SK-N-SH (cell line): Measurements from ENCODE around the gene SH2B3.

Source experiments
- CTCF ChIP-seq: fragments of 200-600 bp; sonication (generic); IDR thresholded peaks from 2 replicates; pipeline ENCODE4 v1.6.1; 2017; ENCODE audit warnings: antibody characterized with exemption, mild to moderate bottlenecking, moderate library complexity
- NRF1 ChIP-seq: IDR thresholded peaks from 2 replicates; pipeline ENCODE4 v1.6.1; 2012; ENCODE audit warnings: low read depth, mild to moderate bottlenecking, low read length
- TAF1 ChIP-seq: IDR thresholded peaks from 2 replicates; pipeline ENCODE4 v1.6.1; 2012; ENCODE audit warnings: low read depth, mild to moderate bottlenecking, low read length, moderate library complexity, borderline replicate concordance
- TF ChIP-seq, protein P1 (sequence below): IDR thresholded peaks from 2 replicates; pipeline ENCODE4 v1.4.0; 2012; ENCODE audit warnings: low read depth

GRCh38 chr12:111414711-111415252 lies 9.1 kb downstream of the SH2B3 start:
- TF ChIP-seq CTCF (no peak), TAF1 (no peak), NRF1 (no peak)
- TF ChIP-seq, protein P1, sequence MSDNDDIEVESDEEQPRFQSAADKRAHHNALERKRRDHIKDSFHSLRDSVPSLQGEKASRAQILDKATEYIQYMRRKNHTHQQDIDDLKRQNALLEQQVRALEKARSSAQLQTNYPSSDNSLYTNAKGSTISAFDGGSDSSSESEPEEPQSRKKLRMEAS = no peak
